Measurements from ENCODE around the gene ARHGAP45.
A peak's percentile ranks its signal among the peaks of the same experiment; 100 is the strongest.

Gene ARHGAP45

DNA sequence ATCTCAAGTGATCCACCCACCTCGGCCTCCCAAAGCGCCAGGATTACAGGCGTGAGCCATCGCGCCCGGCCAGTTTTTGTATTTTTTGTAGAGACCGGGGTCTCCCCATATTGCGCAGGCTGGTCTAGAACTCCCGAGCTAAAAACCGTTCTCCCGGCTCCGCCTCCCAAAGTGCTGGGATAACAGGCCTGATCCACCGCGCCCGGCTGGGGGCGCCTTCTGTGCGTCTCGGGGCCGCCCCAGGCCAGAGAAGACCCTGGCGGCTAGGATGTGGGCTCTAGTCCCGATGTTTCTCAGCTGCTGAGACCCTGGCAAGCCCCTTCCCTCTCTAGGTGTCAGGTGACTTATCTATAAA is 3.6 kb downstream of the ARHGAP45 start:
- no peak for DNase-seq (ENCODE audit: low spot score)

DNA sequence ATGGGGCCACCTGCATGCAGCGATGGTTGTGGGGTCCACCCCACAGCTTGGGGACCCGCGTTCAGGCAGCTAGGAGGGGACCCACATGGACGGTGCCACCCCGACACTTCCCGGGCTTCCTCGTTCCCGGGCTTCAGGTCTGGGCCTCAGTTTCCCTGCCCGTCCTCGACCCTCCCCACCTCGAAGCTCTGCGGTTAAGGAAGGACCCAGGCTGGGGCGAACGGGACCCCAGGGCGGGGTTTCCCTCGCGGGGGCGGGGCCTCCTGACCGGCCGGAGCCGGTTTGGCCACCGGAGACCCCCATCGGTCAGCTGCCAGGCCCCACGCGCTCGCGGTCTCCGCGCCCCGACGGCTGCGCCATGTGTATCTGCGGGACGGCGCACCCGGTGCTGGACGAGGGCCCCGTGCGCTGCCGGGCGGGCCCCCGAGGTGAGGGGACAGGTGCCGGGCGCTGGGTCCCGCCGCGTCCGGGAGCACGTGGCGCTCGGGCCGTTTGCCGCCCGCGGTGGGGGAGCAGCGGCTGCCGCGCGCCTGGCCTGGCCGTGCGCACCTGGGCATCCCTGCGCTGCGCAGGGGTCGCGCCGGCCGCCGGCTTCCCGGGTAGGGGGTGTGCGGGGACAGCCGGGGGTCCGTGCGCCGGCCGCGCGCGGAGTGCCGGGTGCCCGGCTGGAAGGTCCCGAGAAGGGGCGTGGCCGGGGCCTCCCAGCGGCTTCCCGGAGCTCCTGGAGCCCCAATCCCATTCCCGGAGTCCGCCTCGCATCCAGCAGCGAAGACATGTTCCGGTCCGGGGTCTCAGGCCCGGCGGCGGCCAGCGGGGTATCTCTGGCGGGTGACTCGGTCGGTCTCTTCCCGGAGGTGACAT is 4.2 kb downstream of the ARHGAP45 start:
- no peak for DNase-seq (ENCODE audit: low spot score)

DNA sequence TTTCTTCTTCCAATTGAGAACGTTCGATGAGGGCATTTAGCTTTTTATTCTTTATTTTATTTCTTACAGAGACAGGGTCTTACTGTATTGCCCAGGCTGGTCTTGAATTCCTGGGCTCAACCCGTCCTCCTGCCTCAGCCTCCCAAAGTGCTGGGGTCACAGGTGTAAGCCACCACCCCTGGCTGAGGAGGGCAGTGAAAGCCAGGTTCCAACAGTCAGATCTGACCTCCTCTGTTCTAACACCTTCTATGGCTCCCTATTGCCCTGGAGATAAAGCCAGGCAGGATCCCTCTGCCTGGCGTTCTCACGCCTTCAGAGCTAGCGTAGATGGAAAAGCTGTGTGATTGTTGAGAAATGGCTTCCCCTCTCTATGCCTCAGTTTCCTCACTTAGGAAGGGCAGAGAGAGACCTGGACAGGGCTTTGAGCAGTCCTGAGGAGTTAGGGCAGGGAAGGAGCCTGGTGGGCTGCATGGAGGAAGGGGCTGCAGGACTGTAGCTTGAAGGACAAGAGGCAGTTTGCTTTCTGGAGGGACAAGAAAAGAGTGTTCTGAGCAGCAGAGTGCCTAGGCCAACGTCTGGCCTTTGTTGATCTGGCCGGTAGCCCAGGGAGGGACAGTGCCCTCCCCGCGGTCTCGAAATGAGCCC is 5.5 kb downstream of the ARHGAP45 start:
- DNase-seq (ENCODE audit: low spot score): no peak

DNA sequence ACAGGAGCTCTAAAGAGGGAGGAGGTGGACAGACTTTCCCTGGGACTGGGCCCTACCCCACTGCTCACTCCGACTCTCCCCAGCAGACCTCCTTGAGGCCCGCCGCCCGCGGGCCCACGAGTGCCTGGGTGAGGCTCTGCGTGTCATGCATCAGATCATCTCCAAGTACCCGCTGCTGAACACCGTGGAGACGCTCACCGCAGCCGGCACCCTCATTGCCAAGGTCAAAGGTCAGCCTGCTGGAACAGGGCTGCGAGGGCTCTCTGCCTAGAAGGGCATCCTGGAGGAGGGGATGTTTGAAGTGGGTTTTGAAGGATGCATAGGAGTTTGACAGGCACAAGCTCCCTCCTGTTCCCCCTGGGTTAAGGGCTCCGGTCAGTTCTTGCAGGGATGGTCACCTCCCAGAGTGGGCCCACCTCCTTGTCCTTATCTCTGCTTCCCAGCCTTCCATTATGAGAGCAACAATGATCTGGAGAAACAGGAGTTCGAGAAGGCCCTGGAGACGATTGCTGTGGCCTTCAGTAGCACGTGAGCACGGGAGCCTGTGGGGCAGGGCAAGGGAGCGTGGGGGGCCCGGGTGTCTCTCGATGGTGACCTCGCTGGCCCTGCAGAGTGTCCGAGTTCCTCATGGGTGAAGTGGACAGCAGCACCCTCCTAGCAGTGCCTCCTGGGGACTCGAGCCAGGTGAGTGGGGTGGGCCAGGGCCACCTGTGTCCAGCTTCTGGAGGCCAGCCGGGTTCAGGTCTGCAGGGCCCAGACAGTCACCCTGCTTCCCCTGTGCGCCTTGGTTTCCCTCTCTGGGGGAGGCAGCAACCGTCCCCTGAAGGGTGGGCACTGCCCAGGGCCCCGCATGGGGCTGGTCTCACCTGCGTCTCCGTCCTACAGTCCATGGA is 6.3 kb downstream of the ARHGAP45 start:
- DNase-seq (ENCODE audit: low spot score): no peak

DNA sequence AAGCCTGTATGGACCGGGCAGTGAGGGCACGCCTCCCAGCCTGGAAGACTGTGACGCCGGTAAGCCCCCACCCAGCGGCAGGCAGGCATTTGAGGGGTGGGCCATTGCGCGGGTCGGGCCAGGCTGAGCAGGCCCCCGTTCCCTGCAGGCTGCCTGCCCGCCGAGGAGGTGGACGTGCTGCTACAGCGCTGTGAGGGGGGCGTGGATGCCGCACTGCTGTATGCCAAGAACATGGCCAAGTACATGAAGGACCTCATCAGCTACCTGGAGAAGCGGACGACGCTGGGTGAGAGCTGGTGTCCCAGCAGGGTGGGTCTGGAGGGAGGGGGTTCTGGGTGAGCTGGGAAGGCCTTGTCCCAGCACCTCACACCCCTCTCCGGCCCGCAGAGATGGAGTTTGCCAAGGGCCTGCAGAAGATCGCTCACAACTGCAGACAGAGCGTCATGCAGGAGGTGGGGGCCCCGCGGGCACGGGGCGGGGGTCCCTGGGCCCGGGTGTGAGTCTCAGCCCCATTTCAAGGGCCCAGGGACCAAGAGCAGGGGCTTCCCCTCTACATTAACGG is 7.1 kb downstream of the ARHGAP45 start:
- DNase-seq (ENCODE audit: low spot score): no peak

DNA sequence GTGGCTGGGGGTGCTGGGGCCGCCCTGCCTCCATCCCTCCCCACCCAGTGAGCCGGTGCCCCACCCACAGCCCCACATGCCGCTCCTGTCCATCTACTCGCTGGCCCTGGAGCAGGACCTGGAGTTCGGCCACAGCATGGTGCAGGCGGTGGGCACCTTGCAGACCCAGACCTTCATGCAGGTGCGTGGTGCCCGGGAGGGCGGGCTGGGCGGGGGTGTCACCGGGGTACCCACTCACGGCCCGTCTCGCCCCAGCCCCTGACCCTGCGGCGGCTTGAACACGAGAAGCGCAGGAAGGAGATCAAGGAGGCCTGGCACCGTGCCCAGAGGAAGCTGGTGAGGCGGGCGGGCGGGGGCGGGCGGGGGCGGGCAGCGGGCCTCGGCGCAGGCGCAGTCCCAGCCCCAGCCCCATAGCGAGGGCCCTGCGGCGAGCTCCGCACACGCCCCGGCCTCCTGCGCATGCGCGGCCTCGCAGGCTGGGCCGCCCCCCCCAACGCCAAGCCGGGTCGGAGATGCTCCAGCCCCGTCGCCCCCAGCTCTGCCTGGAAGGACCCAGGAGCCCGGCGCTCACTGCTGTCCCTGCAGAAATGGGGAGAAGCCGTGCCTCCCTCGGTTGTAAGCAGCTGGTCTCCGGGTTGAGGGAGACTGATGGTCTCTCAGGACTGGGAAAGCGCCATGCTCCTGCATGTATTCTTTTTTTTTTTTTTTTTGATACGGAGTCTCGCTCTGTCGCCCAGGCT is 7.7 kb downstream of the ARHGAP45 start:
- peak; percentile 92 for DNase-seq (ENCODE audit: low spot score)

DNA sequence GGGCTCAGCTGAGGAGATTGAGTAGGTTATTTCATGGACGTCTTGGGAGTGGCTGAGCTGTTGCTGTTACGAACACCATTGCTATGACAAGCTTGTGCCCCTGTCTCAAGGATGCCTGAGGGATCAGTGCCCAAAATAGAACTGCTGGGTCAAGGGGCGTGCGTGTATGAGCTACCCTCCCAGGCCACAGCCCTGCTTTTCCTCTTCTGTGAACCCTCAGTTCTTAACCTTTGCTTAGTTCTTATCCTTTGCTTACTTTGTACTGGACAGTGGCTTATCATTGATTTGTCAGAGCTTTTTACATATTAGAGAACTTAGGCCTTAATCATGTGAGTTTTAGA is 9.0 kb downstream of the ARHGAP45 start:
- DNase-seq (ENCODE audit: low spot score): no peak

DNA sequence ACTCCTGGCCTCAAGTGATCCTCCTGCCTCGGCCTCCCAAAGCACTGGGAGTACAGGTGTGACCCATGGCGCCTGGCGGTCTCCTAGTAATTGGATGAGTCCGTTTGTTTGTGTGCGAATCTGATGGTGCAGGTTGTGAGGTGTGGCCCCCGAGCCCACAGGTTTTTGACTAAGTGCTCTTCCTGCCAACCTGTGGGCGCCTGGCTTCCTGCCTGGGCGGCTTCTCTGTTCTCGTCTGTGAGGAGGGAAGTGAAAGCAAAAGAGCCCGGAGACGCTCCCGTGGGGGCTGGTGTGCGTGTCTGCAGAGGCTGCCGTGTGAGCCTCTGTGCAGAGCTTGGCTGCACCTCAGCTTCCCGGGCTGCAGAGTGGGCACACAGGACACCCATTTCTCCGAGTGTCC is 10.0 kb downstream of the ARHGAP45 start:
- DNase-seq (ENCODE audit: low spot score): no peak

DNA sequence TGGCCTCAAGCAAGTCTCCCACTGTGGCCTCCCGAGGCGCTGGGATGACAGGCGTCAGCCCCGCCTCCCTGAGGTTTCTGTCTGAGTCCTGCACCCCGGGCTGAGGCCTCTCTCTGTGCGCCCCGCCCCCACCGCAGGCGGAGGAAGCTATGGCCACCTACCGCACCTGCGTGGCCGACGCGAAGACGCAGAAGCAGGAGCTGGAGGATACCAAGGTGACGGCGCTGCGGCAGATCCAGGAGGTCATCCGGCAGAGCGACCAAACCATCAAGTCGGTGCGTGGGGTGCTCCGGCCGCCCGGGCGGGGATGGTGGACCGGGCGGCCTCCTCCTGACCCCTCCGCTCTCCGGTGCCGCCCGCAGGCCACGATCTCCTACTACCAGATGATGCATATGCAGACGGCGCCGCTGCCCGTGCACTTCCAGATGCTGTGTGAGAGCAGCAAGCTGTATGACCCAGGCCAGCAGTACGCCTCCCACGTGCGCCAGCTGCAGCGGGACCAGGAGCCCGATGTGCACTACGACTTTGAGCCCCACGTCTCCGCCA is 12.7 kb downstream of the ARHGAP45 start:
- DNase-seq (ENCODE audit: low spot score): no peak

DNA sequence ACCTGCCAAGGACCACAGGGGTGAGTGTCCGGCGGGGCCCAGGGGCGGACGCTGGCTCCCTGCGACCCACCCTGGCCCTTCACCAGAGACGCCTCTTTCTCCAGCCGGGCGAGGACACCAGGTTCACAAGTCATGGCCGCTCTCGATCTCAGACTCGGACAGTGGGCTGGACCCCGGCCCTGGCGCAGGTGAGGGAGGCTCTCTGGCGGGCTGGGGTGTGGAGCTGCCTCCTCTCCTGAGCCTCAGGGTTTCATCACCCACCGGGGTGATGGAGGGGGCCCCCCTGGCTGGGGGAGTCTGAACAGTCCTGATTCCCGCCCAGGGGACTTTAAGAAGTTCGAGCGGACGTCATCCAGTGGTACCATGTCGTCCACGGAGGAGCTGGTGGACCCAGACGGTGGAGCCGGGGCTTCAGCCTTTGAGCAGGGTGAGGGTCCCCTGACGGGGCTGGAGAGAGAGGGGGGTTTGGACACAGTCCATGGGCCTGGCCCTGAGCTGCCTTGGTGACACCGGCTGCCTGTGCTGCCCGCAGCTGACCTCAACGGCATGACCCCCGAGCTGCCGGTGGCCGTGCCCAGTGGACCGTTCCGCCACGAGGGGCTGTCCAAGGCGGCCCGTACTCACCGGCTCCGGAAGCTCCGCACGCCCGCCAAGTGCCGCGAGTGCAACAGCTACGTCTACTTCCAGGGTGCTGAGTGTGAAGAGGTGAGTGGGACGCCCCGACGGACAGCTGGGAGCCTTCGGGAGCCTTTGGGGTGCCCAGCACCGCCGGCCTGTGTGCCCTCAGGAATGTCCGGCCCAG is 13.6 kb downstream of the ARHGAP45 start:
- DNase-seq (ENCODE audit: low spot score): no peak

DNA sequence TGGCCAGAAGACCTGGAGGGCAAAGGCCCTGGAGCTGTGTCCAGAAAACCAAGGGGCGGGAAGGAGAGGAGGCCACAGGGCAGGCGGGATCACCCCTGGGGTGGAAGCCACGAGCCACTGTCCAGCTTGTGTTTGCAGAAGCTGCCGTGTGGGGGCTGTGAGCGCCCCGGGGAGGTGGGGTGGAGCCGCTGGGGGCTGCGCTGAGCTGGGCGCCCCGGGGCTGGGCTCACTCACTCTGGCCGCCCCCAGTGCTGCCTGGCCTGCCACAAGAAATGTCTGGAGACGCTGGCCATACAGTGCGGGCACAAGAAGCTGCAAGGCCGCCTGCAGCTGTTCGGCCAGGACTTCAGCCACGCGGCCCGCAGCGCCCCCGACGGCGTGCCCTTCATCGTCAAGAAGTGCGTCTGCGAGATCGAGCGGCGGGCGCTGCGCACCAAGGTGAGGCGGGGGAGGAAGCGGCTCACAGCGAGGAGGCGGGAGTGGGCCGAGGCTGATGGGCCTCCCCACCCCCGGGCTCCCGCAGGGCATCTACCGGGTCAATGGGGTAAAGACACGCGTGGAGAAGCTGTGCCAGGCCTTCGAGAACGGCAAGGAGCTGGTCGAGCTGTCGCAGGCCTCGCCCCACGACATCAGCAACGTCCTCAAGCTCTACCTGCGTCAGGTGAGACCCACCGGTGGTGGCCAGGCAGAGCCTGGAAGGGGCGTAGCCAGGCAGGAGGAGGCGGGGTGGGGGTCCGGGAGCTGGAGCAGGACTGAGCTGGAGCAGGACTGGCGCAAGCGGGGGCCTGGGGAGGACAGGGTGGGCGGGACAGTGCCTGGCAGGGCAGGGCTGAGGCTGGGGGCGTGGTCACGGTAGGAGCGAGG is 14.6 kb downstream of the ARHGAP45 start:
- no peak for DNase-seq (ENCODE audit: low spot score)

DNA sequence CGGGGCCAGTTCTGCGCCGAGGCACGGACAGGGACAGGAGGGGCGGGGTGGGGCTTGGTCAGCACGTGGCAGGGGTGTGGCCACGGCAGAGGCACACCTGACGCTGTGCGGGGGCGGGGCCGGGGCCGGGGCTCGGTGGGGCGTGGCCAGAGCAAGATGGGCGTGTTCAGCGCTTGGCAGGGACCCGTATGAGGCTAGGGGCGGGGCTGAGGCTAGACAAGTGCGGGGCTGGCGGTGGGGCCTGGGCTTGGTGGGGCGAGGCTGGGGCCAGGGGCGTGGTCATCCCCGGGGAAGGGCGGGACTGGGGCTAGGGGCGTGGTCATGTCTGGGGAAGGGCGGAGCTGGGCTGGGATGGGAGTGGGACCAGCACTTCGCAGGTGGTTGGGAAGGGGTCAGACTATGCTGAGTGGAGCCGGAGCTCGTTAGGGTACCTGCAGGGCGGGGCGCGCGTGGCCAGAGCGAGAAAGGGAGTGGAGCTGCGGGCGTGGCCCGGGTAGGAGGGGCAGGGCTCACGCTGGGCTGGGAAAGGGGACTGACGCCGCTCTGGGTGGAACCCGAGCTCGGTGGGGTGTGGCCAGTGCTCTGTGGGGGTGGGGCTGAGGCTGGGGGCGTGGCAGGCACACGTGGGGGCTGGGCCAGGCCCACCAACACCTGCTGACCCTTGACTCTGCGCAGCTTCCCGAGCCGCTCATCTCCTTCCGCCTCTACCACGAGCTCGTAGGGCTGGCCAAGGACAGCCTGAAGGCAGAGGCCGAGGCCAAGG is 15.4 kb downstream of the ARHGAP45 start:
- peak; percentile 82 for DNase-seq (ENCODE audit: low spot score)

DNA sequence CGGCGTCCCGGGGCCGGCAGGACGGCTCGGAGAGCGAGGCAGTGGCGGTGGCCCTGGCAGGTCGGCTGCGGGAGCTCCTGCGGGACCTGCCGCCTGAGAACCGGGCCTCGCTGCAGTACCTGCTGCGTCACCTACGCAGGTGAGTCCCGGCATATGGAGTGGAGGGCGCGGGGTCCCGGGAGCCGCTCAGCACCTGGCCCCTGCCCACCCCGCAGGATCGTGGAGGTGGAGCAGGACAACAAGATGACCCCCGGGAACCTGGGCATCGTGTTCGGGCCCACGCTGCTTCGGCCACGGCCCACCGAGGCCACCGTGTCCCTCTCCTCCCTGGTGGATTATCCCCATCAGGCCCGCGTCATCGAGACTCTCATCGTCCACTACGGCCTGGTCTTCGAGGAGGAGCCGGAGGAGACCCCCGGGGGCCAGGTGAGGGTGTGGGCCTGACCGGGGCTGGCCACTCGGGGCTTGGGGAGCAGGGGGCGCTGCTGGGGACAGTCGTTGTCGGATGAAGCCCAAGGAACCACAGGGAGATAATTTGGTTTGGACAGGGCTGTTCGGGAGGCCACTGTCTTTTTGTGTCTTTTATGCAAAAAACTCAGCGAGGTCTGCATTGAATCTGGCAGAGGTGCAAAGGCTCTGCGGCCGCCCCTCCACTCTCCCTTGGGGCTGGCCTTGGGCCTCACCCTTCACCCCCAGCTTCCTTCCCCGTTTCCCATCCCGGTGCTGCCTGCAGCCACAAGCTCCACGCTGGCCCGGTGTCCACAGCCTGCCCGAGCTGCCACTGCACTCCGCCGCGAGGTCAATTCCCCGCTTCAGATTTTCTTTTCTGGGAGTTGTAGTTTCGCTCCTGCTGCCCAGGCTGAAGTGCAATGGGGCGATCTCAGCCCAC is 16.2 kb downstream of the ARHGAP45 start:
- DNase-seq (ENCODE audit: low spot score): no peak

DNA sequence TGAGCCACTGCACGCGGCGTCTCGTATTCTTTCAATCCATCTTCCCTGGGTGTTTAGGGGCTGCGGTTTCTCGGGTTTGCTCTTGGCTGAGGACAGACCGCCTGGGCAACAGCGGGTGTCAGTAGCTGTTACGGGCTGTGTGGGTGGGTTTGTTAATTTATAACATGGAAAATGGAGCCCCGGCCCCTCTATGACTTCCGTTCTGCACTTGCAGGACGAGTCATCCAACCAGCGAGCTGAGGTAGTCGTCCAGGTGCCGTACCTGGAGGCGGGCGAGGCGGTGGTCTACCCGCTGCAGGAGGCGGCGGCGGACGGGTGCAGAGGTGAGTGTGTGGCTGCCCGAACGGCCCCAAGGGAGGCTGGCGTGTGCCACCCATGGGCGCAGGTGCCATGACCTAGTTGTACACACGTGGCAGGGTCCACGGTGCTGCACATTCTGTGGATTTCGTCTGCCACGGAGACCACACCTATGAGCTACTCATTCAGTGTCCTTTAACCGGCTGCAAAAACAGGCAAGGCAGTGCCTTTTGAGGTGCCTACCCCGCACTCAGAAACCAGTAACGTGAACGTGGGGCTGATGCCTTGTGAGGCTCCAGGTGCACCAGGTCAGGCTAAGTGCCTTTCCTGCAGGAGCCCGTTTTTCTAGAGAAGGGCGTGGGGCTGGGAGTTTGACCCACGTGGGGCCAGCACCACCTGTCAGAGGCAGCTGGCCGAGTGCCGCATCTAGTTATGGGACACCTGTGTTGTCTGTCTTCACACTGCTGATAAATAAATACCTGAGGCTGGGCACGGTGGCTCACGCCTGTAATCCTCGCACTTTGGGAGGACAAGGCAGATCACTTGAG is 17.3 kb downstream of the ARHGAP45 start:
- no peak for DNase-seq (ENCODE audit: low spot score)

DNA sequence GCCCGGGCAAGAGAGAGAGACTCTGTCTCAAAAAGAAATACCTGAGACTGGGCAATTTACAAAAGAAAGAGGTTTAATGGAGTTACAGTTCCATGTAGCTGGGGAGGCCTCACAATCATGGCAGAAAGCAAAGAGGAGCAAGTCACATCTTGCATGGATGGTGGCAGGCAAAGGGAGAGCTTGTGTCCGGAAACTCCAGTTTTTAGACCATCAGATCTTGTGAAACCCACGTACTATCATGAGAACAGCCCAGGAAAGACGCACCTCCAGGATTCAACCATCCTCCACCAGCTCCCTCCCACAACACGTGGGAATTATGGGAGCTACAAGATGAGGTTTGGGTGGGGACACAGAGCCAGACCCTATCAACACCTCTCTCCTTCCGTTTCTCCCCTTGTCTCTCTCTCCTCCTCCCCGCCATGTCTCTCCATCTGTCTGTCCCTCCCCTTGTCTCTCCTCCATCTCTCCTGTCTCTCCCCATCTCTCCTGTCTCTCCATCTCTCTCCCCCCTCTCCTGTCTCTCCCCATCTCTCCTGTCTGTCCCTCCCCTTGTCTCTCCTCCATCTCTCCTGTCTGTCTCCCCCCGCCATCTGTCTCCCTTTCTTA is 18.2 kb downstream of the ARHGAP45 start:
- DNase-seq (ENCODE audit: low spot score): no peak

DNA sequence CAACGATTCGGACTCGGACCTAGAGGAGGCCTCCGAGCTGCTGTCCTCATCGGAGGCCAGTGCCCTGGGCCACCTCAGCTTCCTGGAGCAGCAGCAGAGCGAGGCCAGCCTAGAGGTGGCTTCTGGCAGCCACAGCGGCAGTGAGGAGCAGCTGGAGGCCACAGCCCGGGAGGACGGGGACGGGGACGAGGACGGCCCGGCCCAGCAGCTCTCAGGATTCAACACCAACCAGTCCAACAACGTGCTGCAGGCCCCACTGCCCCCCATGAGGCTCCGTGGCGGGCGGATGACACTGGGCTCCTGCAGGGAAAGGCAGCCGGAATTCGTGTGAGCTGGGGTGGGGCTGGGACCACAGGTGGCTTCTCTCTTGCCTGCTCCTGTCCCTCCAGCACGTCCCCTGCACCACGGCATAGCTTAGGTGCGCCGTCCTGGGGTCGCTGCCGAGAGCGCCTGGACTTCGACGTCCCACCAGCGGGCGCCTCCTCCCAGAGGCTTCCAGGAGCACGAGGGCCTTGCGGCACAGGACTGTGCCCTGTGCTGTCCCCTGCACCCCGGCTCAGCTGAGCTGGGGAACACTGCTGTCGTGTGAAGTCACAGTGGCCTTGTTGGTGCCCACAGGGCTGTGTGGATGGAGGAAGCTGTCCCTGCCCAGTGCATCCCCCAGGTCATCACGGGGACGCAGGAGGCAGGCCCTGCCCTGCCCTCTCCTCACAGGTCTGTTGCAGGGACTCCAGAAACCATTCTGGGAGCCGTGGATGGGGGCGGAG is 18.9 kb downstream of the ARHGAP45 start:
- DNase-seq (ENCODE audit: low spot score): no peak

Data from COLO829 (cell line).